Gastroesophageal sphincter (tissue), 4 donors: ENCODE data around the gene UXS1. TPM values are rescaled to one million over a fixed set of nuclear protein-coding genes. Genes with fewer than 3 reads are reported as not detected.

Source experiments
- ATAC-seq: fragments of 150-250 bp; one replicate; pipeline ENCODE4 v1.9.1; 2016; ENCODE audit warnings: mild to moderate bottlenecking, moderate library complexity
- H3K27ac ChIP-seq, 4 donors: fragments of 200-600 bp; sonication (generic) in 3 of 4; 1 replicate in 3 of 4; 2 replicates in 1 of 4; pipeline ENCODE4 v1.5.1; 2016 to 2019
- H3K27me3 ChIP-seq: fragments of 200-600 bp; sonication (generic); one replicate; pipeline ENCODE4 v1.5.1; 2019
- H3K36me3 ChIP-seq, 2 donors: fragments of 200-600 bp; sonication (generic); one replicate each; pipeline ENCODE4 v1.5.1; 2019; ENCODE audit warnings: control low read depth in 1 of 2
- H3K4me1 ChIP-seq, 3 donors: fragments of 200-600 bp; sonication (generic); 1 replicate in 2 of 3; 2 replicates in 1 of 3; pipeline ENCODE4 v1.5.1; 2016 to 2019; ENCODE audit warnings: control low read depth in 2 of 3
- H3K4me3 ChIP-seq, 2 donors: fragments of 200-600 bp; sonication (generic); one replicate each; pipeline ENCODE4 v1.5.1; 2019; ENCODE audit warnings: mild to moderate bottlenecking in 1 of 2, moderate library complexity in 1 of 2
- H3K9me3 ChIP-seq, 3 donors: fragments of 200-600 bp; sonication (generic); one replicate each; pipeline ENCODE4 v1.5.1; 2017 to 2019; ENCODE audit warnings: control low read depth in 2 of 3
- CTCF ChIP-seq, 4 experiments: fragments of 200-600 bp in 2 of 4; fragments of 450-650 bp in 2 of 4; sonication (generic) in 1 of 4; IDR thresholded peaks; one replicate each; pipeline ENCODE4 v1.5.1; 2017 to 2019; ENCODE audit warnings: antibody characterized with exemption in 4 of 4, mild to moderate bottlenecking in 2 of 4, moderate library complexity in 2 of 4
- EP300 ChIP-seq: sonication (generic); formaldehyde crosslinking; IDR thresholded peaks from one replicate; pipeline ENCODE4 v1.6.1; 2017; ENCODE audit warnings: antibody characterized with exemption, mild to moderate bottlenecking
- POLR2A ChIP-seq, 2 donors: fragments of 450-650 bp; IDR thresholded peaks; one replicate each; pipeline ENCODE4 v1.6.1; 2017; ENCODE audit warnings: antibody characterized with exemption in 2 of 2, mild to moderate bottlenecking in 2 of 2, moderate library complexity in 1 of 2
- POLR2AphosphoS5 ChIP-seq: sonication (generic); formaldehyde crosslinking; IDR thresholded peaks from one replicate; pipeline ENCODE4 v1.6.1; 2017; ENCODE audit warnings: antibody characterized with exemption
- WGBS, 2 donors: methylation state at CpG; one replicate each; pipeline ENCODE4 v1.1.5; 2018; ENCODE audit warnings: low coverage in 1 of 2; 5-methylcytosine and 5-hydroxymethylcytosine counted together
- total RNA-seq, 4 donors: library from RNA; depleted of rRNA; stranded (reverse); fragments of >200 nt; gene quantifications; one replicate each; pipeline ENCODE4 v1.1.0, GENCODE V29; 2016

UXS1 gene
- total RNA-seq, 4 donors from 2014 or later = 34.7 to 58.9 (median 52.1) TPM

GRCh38 chr2:106124106-106124756, 69.9 kb downstream of the UXS1 start:
- H3K9me3 ChIP-seq = no peaks in the 10 kb centered on the region
- no peaks in the 10 kb centered on the region for H3K27me3 ChIP-seq
- H3K27ac ChIP-seq = no peak overlapping the region
- H3K36me3 ChIP-seq = peaks cover 0 to 88% of the 10 kb centered on the region in 2 donors
- H3K4me3 ChIP-seq = no peak overlapping the region
- WGBS, 2 donors = 71% methylated on average over 3 of the region's 3 CpGs; no CpG with 5 or more reads in 1 of the 2 donors
- ATAC-seq = no peak
- no peak for TF ChIP-seq POLR2A (IDR thresholded peaks at IDR 0.05)
- TF ChIP-seq CTCF (IDR thresholded peaks at IDR 0.05) = no peak
- TF ChIP-seq EP300 = no peak
- no peak for TF ChIP-seq POLR2AphosphoS5
- peaks cover 0 to 14% (median 0%) of the 10 kb centered on the region in 3 donors for H3K4me1 ChIP-seq

- WGBS, 2 donors = 86 to 100% methylated on average over 1 to 3 of the region's 3 CpGs
- H3K4me1 ChIP-seq = peaks cover 0 to 12% (median 0%) of the 10 kb centered on the region in 3 donors
- no peak for ATAC-seq
- no peak for TF ChIP-seq CTCF (IDR thresholded peaks at IDR 0.05)
- TF ChIP-seq POLR2A (IDR thresholded peaks at IDR 0.05) = no peak
- no peak for TF ChIP-seq POLR2AphosphoS5
- no peak for TF ChIP-seq EP300
- H3K4me3 ChIP-seq = no peak overlapping the region
- peak overlapping the region in 1 of 4 donors; percentile 31 for H3K27ac ChIP-seq
- H3K9me3 ChIP-seq = no peaks in the 10 kb centered on the region
- peaks cover 0 to 79% of the 10 kb centered on the region in 2 donors for H3K36me3 ChIP-seq
- no peaks in the 10 kb centered on the region for H3K27me3 ChIP-seq
Measured at GRCh38 chr2:106122157-106122556, 71.9 kb downstream of the UXS1 start.

GRCh38 chr2:106120432-106120831, 73.7 kb downstream of the UXS1 start:
- WGBS, 2 donors = 77% methylated on average over 3 of the region's 6 CpGs; no CpG with 5 or more reads in 1 of the 2 donors
- Histone ChIP-seq H3K4me3 (no peak overlapping the region), H3K36me3 (peaks cover 0 to 78% of the 10 kb centered on the region in 2 donors), H3K4me1 (peaks cover 0 to 12% (median 0%) of the 10 kb centered on the region in 3 donors), H3K27ac (no peak overlapping the region), H3K9me3 (no peaks in the 10 kb centered on the region), H3K27me3 (no peaks in the 10 kb centered on the region)
- no peak for ATAC-seq
- no peak for TF ChIP-seq POLR2A (IDR thresholded peaks at IDR 0.05)
- TF ChIP-seq POLR2AphosphoS5 = no peak
- no peak for TF ChIP-seq EP300
- no peak for TF ChIP-seq CTCF (IDR thresholded peaks at IDR 0.05)

- peaks cover 0 to 12% (median 0%) of the 10 kb centered on the region in 3 donors for H3K4me1 ChIP-seq
- ATAC-seq = no peak
- TF ChIP-seq CTCF (IDR thresholded peaks at IDR 0.05) = no peak
- H3K36me3 ChIP-seq = peaks cover 0 to 71% of the 10 kb centered on the region in 2 donors
- 83 to 92% methylated on average over 2 of the region's 6 CpGs for WGBS, 2 donors
- H3K4me3 ChIP-seq = no peak overlapping the region
- H3K9me3 ChIP-seq = no peaks in the 10 kb centered on the region
- no peak overlapping the region for H3K27ac ChIP-seq
- H3K27me3 ChIP-seq = no peaks in the 10 kb centered on the region
Measured at GRCh38 chr2:106119074-106119473, 75.0 kb downstream of the UXS1 start.
